Type B pancreatic cell (in vitro differentiated cells): ENCODE data around the gene CCR2. TPM values are rescaled to one million over a fixed set of nuclear protein-coding genes. Genes with fewer than 3 reads are reported as not detected.
"Not testable (repeated sequence)": the region's sequence is repeated elsewhere in the genome, so short reads cannot be mapped to it uniquely, and the experiment has no call there.

Experiments
- DNase-seq: peaks from one replicate; pipeline ENCODE4 v3.0.0; 2021; ENCODE audit warnings: mixed read lengths; ENCODE audit not compliant: unreplicated experiment; ENCODE audit errors: extremely low spot score
- H3K27ac Mint-ChIP-seq: 2 replicates; pipeline ENCODE4 v1.8.0; 2021; ENCODE audit warnings: mild to moderate bottlenecking, mixed read lengths
- H3K27me3 Mint-ChIP-seq: 2 replicates; pipeline ENCODE4 v1.8.0; 2021; ENCODE audit warnings: mixed read lengths
- H3K36me3 Mint-ChIP-seq: 2 replicates; pipeline ENCODE4 v1.8.0; 2021; ENCODE audit warnings: mixed read lengths
- H3K4me1 Mint-ChIP-seq: one replicate; pipeline ENCODE4 v1.8.0; 2021; ENCODE audit warnings: mixed read lengths; ENCODE audit not compliant: unreplicated experiment
- H3K4me3 Mint-ChIP-seq: 2 replicates; pipeline ENCODE4 v1.8.0; 2021; ENCODE audit warnings: mild to moderate bottlenecking, mixed read lengths
- H3K9me3 Mint-ChIP-seq: 2 replicates; pipeline ENCODE4 v1.8.0; 2021; ENCODE audit warnings: mixed read lengths
- CTCF ChIP-seq: fragments of 200-600 bp; sonication (generic); conservative IDR thresholded peaks from 2 replicates; pipeline ENCODE4 v1.5.0; 2021; ENCODE audit warnings: antibody characterized with exemption, mild to moderate bottlenecking
- total RNA-seq: library from RNA; stranded (reverse); gene quantifications from 2 replicates; pipeline ENCODE4 v1.2.1, GENCODE V29; 2021; ENCODE audit warnings: low replicate concordance

Gene CCR2
- total RNA-seq, 1 donor from 2014 or later = not detected

- no peak overlapping the region for H3K4me3 Mint-ChIP-seq
- no peaks in the 10 kb centered on the region for H3K4me1 Mint-ChIP-seq
- H3K9me3 Mint-ChIP-seq = no peaks in the 10 kb centered on the region
- peaks cover 31% of the 10 kb centered on the region for H3K27me3 Mint-ChIP-seq
- TF ChIP-seq CTCF = no peak
- H3K36me3 Mint-ChIP-seq = no peaks in the 10 kb centered on the region
- DNase-seq = no peak
- H3K27ac Mint-ChIP-seq = no peak overlapping the region
Measured at GRCh38 chr3:46318207-46318927, 35.5 kb upstream of the CCR2 start.

- no peak for TF ChIP-seq CTCF
- H3K4me1 Mint-ChIP-seq = no peaks in the 10 kb centered on the region
- H3K9me3 Mint-ChIP-seq = no peaks in the 10 kb centered on the region
- no peaks in the 10 kb centered on the region for H3K36me3 Mint-ChIP-seq
- peaks cover 38% of the 10 kb centered on the region for H3K27me3 Mint-ChIP-seq
- no peak overlapping the region for H3K4me3 Mint-ChIP-seq
- no peak overlapping the region for H3K27ac Mint-ChIP-seq
- DNase-seq = no peak
Measured at GRCh38 chr3:46321461-46322104, 32.3 kb upstream of the CCR2 start.

GRCh38 chr3:46324036-46324435 lies 29.9 kb upstream of the CCR2 start:
- no peak for DNase-seq
- Mint-ChIP-seq H3K36me3 (no peaks in the 10 kb centered on the region), H3K4me3 (no peak overlapping the region), H3K27me3 (peaks cover 34% of the 10 kb centered on the region), H3K4me1 (no peaks in the 10 kb centered on the region), H3K9me3 (no peaks in the 10 kb centered on the region), H3K27ac (no peak overlapping the region)
- TF ChIP-seq CTCF = no peak

GRCh38 chr3:46325645-46326300 lies 28.1 kb upstream of the CCR2 start:
- no peak for DNase-seq
- Mint-ChIP-seq H3K4me1 (no peaks in the 10 kb centered on the region), H3K4me3 (no peak overlapping the region), H3K9me3 (no peaks in the 10 kb centered on the region), H3K27me3 (peaks cover 35% of the 10 kb centered on the region), H3K27ac (no peak overlapping the region), H3K36me3 (no peaks in the 10 kb centered on the region)
- no peak for TF ChIP-seq CTCF

- H3K27ac Mint-ChIP-seq, H3K4me1 Mint-ChIP-seq, H3K36me3 Mint-ChIP-seq, H3K4me3 Mint-ChIP-seq, DNase-seq, H3K9me3 Mint-ChIP-seq: not testable (repeated sequence)
- peaks cover 27% of the 10 kb centered on the region for H3K27me3 Mint-ChIP-seq
Measured at GRCh38 chr3:46330676-46331075, 23.2 kb upstream of the CCR2 start.
